CD1c-positive myeloid dendritic cell (primary cell): ENCODE data around the gene HS6ST2.

Experiments used
- DNase-seq: peaks from one replicate; pipeline ENCODE4 v3.0.0-alpha.2; 2016; ENCODE audit errors: extremely low spot score

The HS6ST2 gene

DNA sequence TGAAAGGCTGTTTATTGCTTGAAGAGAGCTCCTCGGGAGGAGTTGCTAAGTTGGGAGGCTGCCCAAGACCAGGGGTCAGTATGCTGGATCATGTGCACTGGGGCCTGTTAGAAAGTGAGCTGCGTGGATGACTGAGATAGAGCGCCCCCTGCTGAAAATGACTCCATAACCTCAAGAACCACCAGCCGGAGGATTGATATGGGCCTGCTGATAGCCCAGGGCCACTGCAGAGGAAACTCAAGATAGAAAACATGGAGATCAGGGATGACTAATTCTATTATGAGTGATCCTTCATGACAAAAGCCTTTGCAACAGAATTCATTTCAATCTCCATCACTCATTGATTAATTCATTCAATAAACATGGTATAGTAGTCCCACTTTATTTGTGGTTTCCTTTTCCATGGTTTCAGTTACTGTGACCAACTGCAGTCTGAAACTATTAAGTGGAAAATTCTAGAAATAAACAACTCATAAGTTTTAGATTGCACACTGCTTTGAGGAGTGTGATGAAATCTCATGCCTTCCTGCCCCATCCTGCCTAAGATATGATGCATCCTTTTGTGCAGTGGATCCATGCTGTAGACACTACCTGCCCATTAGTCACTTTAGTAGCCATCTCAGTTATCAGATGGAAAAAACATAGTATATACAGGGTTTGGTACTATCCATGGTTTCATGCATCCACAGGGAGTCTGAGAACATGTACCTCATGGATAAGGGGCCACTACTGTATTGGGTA, 342.9 kb downstream of the HS6ST2 start:
- DNase-seq = peak; percentile 42

DNA sequence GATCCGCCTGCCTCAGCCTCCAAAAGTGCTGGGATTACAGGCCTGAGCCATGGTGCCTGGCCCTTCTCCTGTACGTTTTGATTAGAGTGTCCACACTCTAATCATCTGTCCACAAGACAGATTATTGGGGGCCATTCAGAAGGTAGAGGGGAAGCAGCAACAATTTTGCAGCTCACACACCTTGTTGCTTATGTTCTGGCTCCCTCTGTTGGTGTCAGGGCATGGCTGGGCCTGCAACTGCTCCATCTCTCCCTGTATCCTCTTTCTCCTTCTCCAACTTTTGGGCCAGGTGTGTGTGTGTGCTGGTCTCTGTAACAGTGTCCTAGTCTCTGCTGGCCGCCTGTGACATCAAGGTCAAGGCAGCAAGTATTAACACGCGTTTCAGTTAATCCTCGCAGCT, 344.1 kb downstream of the HS6ST2 start:
- no peak for DNase-seq

DNA sequence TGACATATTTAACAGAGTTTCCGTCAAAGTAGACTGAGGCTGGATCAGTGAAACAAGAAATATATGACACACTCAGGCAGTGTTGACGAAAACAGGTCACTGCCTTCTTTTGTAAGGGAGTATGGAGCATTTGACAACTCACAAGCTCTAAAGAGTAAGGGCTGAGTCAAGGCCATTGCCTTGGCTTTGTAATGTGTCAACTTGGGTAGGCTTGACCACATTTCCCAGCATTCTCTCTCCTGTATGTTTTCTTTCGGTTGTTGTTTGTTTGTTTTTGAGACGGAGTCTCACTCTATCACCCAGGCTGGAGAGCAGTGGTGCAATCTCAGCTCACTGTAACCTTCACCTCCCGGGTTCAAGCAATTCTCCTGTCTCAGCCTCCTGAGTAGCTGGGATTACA, 344.6 kb downstream of the HS6ST2 start:
- DNase-seq = no peak

DNA sequence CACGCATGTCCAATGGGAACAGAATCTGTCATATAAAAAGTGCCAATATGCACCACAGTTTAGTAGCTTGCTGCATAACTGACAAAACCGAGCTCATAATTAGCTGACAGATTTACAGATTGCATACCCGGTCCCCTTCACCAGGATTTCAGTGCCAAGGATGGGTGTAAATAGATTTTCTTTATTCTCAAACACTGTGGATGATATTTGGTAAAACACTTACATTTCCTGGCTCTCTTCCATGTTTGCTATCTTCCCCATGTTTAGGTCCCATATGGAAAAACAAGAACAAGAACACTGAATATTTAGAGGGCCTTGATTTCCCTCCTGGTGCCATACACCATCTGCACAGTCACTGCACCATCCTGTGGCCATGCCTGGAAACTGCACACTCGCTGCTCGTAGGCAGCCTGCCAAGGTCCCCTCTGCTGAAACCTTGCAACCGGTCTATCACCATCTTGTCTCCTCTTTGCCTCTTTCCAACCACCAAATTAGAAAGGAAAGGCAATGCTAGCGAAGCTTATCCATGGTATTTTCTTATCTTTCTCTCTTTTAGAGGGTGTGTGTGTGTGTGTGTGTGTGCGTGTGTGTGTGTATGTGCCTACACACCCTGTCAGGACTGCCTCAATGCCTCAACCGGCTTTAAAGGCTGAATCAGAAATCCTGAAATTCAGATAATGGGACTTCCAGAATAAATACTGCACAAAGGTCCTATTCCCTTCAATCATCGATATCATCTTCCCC, 345.4 kb downstream of the HS6ST2 start:
- peak; percentile 4 for DNase-seq

DNA sequence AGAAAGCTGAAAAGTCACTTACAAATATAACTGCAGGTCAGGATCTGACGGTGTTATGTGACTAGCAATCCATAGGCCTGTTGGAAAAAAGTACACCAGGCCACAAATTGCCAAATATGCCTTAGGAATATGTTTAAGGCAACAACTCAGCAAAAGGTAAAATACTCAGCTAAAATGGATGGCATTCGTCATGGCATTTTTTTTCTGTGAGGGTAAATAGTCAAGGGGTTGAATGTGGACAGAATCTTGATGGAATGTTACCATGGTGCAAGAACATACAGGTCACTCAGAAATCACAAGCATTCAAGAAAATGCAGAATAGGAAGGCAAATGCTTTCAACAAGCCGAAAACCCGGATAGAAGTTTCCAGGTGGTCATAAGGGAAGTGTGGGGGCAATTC, 347.9 kb downstream of the HS6ST2 start:
- DNase-seq = no peak

DNA sequence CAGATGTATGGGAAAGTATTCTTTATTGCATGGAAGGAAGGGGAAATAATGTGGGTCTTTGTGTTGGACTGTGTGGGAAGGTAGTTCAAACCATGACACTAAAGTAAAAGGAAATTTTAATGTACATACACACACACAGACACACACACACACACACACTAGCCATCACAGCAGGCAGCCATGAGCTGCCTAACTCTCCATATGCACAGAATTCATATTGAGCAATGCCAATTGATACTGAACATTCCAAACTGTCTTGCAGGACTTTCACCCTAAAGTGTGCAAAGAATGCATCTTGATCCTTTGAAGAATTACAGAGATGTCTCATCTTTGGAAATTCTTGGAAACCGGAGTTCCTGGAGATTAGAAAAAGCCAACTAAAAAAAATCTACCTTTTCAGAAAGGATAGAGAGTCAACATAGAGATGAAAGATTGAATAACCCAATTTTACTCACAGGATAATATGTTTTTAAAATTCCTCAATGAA, 349.0 kb downstream of the HS6ST2 start:
- no peak for DNase-seq

DNA sequence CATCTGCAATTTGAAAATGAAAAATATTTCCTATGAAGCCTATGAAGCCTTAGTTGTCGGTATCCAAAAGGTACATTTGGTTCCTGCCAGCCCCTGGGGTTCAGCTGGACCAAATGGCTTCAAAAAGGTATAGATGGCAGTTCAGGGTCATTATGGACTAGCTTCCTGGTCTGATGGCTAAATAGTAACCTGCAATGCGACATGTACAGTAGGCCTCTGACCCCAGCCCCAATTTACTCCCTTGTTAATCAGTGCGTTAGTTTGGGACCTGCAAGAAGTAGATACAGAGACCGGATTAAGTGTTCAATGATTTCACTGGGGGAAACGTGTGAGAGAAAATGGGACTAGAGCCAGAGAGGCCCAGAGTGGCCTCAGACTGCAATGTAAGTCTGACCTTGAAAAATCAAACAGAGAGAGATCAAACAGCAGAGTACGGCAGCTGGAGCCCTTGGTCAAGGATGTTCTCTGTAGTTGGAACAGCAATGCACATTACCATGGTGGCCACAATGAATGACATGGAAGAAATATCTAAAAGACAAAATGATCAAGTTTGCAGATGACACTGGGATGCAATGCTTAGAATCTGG, 354.6 kb downstream of the HS6ST2 start:
- DNase-seq = no peak

DNA sequence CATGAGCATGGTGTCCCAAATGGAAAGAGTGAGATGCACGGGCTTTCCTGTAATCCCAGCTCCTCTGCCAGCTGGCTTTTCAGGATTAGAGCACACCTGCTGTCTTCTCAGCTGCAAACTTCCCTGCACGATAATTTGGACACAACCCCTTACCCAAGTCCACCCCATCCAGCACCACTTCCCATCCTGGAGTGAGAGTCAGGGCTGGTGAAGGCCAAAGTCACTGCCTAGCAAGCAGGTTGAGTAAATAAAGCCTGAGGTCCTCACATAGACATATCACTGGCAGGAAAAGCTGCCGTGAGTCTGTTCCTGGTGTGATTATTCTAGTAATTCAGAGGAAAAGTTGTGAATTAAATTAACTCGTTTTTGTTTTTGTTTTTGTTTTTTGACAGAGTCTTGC, 355.7 kb downstream of the HS6ST2 start:
- DNase-seq = no peak

DNA sequence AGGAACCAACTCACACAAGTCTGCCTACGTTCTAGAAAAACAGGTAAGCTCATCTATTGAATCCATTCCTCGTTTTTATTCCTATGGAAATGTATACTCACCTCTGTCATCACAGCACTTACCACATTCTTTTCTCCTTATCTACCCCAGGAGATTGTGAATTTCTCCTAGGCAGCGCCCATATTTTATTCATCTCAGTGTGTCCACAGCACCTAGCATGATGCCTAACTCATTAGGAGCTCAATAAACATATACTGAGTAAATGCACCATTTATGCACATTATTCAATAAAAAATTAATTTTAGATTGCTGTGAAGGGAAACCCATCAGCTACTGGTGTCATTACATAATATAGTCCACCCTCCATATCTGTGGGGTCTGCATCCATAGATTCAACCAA, 363.4 kb downstream of the HS6ST2 start:
- DNase-seq = no peak

DNA sequence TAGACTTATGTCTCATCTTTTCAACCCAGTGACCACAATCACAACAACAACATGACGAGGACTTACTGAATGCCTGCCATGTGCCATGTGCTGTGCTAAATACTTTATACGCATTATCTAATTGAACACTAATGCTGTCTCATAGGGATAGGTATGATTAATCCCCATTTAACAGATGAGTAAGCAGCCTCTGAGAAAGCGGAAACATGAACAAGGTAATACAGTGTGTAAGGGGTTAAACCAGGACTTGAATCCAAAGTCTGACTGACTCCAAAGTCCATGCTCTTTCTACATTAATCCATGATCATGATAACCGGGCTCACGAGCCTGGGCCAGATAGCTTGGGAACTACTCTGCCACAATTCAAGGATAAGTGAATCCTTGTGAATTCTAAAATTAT, 364.3 kb downstream of the HS6ST2 start:
- DNase-seq = no peak

DNA sequence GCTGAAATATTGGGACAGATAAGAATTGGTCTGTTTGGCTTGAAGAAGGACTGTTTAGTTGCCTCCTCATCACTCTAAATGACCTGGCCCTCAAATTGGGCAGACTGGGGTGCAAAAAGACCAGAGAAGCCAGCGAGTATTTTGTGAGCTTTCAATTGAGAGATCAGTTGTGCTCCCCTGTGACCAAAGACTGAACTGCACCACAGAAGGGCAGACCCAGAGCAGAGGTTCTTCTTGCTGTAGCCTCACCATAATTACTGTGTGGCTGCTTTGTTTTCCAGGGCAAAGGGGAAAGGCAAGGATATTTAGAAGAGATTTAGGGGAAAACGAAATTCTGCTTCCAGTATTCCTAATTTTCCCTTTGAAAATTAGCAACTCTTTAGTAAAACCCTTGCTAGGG, 365.5 kb downstream of the HS6ST2 start:
- DNase-seq = no peak

DNA sequence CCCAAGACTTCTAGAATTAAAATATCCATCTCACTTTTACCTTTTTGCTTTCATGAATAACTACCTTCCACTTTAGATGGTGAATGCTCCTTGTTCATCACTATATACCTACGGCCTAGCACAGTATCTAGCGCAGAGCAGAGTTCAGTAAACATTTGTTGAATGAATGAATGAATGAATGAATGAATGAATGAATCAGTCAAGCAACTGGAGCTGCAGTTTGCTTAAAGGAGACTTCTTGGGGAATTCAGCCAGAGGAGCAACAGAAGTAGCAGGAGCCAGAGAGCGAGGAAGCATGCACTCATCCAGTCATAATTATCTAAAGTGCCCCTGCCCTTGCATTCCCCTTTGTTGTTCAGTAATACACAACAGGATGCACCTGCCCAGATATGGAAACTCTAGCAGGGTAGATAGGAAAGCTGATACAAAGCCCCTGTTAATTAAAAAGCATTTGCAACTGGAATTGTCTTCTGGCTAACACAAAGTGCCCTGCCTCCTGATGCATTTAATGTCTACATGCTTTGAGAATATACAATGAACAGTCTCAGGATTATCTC, 366.6 kb downstream of the HS6ST2 start:
- DNase-seq = no peak

DNA sequence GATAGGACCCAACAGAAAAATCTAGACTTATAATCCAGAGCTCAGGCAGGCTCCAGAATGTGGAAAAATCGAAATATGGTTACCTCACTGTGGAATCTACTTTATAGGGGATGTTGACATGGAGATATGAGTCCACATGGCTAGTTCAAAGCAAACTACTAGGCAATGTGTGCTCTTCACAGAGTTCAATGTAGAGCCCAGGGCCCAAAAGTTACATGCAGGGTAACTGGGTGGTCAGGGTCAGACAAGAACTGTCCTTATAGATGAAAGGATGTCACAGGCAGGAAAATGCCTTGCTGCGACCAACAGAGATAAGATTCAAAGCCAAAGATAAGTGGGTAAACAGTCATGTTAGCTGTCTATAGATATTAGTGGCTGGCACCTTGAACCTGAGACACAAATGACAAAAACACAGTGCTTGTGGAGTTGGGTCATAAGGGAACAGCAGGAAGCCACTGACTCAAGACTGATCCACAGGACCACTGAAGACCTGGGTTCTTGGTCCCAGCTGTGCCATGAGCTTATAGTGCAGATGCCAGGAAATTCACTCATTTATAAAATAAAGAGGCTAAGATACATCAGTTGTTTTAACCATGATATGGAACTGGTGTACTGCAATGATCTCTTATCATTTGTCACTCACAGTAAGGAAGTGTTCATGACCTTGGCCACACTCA, 367.9 kb downstream of the HS6ST2 start:
- no peak for DNase-seq

DNA sequence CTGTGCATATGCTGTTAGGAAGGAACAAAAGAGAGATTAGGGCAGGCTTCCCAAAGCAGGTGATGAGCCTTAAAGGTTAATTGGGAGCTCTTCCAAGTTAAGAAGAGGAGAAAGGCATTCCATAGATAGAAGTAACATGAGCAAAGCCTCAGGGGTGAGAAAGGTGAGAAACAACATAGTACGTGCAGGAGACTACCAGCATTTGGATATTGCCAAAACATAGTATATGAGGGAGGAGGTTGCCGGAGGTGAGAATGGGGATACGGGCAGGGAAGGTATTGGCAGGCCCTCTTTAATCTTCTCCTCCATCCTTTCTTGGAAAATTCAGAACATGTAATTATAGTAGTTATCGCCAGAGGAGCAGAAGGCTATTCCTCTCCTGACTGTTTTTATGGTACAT, 373.5 kb downstream of the HS6ST2 start:
- no peak for DNase-seq

DNA sequence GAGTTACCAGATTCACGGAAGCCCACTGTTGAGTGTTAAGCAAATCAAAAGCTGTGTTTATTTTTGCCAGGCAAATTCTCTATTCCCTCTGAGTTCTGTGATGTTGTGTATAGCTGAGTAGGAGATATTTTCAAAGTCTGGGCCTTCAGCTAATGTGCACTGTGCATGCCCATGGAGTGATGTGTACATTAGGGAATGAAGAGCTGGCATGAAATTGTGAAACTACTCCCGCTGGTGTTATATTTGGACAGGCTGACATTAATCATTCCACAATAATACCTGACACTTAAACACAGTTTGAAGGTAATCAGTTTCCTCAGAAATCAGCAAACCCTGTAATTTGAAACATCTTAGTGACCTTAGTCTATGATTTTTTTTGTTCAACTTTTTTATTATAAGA, 381.5 kb downstream of the HS6ST2 start:
- DNase-seq = no peak
